Sigmoid colon (tissue), 7 donors: Measurements from ENCODE around the gene CGB1. TPM values are rescaled to one million over a fixed set of nuclear protein-coding genes. Genes with fewer than 3 reads are reported as not detected.
"Not testable (repeated sequence)": the region's sequence is repeated elsewhere in the genome, so short reads cannot be mapped to it uniquely, and the experiment has no call there.

Experiments used
- DNase-seq: peaks from one replicate; pipeline ENCODE4 v3.0.0-alpha.2; 2019
- H3K27ac ChIP-seq, 4 donors: fragments of 200-600 bp; sonication (generic); one replicate each; pipeline ENCODE4 v1.5.1; 2016 to 2019; ENCODE audit warnings: mild to moderate bottlenecking in 1 of 4
- H3K27me3 ChIP-seq, 3 donors: fragments of 200-600 bp; sonication (generic); one replicate each; pipeline ENCODE4 v1.5.1; 2019; ENCODE audit warnings: mild to moderate bottlenecking in 1 of 3
- H3K36me3 ChIP-seq, 4 donors: fragments of 200-600 bp; sonication (generic); one replicate each; pipeline ENCODE4 v1.5.1; 2016 to 2019
- H3K4me1 ChIP-seq, 4 donors: fragments of 200-600 bp; sonication (generic); one replicate each; pipeline ENCODE4 v1.5.1; 2017 to 2019
- H3K4me3 ChIP-seq, 4 donors: fragments of 200-600 bp; sonication (generic); one replicate each; pipeline ENCODE4 v1.5.1; 2017 to 2019; ENCODE audit warnings: mild to moderate bottlenecking in 2 of 4, moderate library complexity in 1 of 4
- H3K9me3 ChIP-seq, 4 donors: fragments of 200-600 bp in 3 of 4; sonication (generic) in 3 of 4; one replicate each; pipeline versions ENCODE4 v1.5.1 to v1.6.1; 2013 to 2019
- EP300 ChIP-seq, 4 donors: sonication (generic); formaldehyde crosslinking; IDR thresholded peaks; one replicate each; pipeline ENCODE4 v1.6.1; 2017; ENCODE audit warnings: antibody characterized with exemption in 4 of 4
- POLR2A ChIP-seq, 2 donors: fragments of 450-650 bp; IDR thresholded peaks; one replicate each; pipeline ENCODE4 v1.6.1; 2016; ENCODE audit warnings: antibody characterized with exemption in 2 of 2, mild to moderate bottlenecking in 2 of 2, moderate library complexity in 2 of 2
- POLR2AphosphoS5 ChIP-seq, 4 donors: sonication (generic); formaldehyde crosslinking; IDR thresholded peaks; one replicate each; pipeline ENCODE4 v1.6.1; 2017; ENCODE audit warnings: antibody characterized with exemption in 4 of 4
- WGBS, 2 donors: extraction: QIAGEN DNeasy Blood & Tissue Kit; methylation state at CpG; one replicate each; pipeline ENCODE4 v1.1.7; 2013; 5-methylcytosine and 5-hydroxymethylcytosine counted together
- intact Hi-C: fragments of 100-400 bp; cut with DNase I; formaldehyde crosslinking; loops from one replicate; pipeline ENCODE4 v1.15.1; 2023
- polyA plus RNA-seq, 3 donors: library from polyadenylated mRNA; stranded (reverse); fragments of 200-250 nt; gene quantifications; one replicate each; pipeline ENCODE4 v1.2.3, GENCODE V29; 2013
- total RNA-seq, 4 donors: library from RNA; depleted of rRNA; stranded (reverse); fragments of >200 nt; gene quantifications; one replicate each; pipeline ENCODE4 v1.1.0, GENCODE V29; 2016
- TF ChIP-seq, protein P1 (sequence below), 4 experiments: fragments of 450-650 bp in 3 of 4; fragments of 200-600 bp in 1 of 4; IDR thresholded peaks; one replicate each; pipeline ENCODE4 v1.5.1; 2016 to 2019; ENCODE audit warnings: antibody characterized with exemption in 4 of 4, mild to moderate bottlenecking in 3 of 4, moderate library complexity in 2 of 4
- donor health status: healthy with polysubstance abuse.
- donor health status: Bipolar disorder and iron deficiency.
- donor health status: healthy.

Gene CGB1
- total and polyA plus RNA-seq, 7 donors, result not detected

DNA sequence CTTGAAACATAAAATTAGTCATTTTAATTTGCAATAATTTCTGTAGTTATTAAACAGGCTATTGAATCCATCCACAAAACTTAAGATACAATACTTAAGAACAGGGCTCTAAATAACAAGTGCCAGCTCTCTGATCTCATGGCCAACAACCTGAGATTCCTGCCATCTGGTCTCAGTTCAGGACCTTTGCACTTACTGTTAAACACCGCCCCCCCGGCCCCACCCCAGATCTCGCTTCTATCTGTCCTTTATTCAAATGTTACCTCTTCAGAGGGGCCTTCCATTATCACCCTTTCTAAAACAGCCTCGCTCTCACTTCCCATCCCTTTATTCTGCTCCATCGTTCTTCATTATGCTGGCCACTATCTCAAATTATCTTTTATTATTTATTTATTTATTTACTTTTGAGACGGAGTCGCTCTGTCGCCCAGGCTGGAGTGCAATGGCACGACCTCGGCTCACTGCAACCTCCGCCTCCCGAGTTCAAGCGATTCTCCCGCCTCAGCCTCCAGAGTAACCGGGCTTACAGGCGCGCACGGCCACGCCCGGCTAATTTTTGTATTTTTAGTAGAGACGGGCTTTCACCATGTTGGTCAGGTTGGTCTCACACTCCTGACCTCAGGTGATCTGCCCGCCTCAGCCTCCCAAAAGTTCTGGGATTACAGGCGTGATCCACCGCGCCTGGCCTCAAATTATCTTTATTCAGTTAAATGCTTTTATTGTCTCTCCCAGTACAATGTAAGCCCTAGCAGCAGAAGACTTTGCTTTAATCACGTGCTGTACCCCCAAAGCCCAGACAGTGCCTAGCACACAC lies 47.7 kb upstream of the CGB1 start:
- intact Hi-C loops, result loop anchor here (2.0 to 10.0 kb wide), 2 partner anchors 30 to 370 kb away; partner anchors contain the start of genes ALDH16A1, LIN7B and PIH1D1
- peaks cover 0 to 19% (median 2%) of the 10 kb centered on the region in 4 donors for H3K36me3 ChIP-seq
- TF ChIP-seq POLR2A (IDR thresholded peaks at IDR 0.05) (no peak), POLR2AphosphoS5 (IDR thresholded peaks at IDR 0.05) (no peak), EP300 (IDR thresholded peaks at IDR 0.05) (no peak)
- TF ChIP-seq, protein P1, sequence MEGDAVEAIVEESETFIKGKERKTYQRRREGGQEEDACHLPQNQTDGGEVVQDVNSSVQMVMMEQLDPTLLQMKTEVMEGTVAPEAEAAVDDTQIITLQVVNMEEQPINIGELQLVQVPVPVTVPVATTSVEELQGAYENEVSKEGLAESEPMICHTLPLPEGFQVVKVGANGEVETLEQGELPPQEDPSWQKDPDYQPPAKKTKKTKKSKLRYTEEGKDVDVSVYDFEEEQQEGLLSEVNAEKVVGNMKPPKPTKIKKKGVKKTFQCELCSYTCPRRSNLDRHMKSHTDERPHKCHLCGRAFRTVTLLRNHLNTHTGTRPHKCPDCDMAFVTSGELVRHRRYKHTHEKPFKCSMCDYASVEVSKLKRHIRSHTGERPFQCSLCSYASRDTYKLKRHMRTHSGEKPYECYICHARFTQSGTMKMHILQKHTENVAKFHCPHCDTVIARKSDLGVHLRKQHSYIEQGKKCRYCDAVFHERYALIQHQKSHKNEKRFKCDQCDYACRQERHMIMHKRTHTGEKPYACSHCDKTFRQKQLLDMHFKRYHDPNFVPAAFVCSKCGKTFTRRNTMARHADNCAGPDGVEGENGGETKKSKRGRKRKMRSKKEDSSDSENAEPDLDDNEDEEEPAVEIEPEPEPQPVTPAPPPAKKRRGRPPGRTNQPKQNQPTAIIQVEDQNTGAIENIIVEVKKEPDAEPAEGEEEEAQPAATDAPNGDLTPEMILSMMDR (IDR thresholded peaks at IDR 0.05), result no peak
- peak overlapping the region; percentile 9 to 85 (median 74) for H3K4me3 ChIP-seq
- no peak for DNase-seq
- peaks cover 0 to 34% (median 32%) of the 10 kb centered on the region in 4 donors for H3K4me1 ChIP-seq
- H3K27me3 ChIP-seq, result no peaks in the 10 kb centered on the region
- 23 to 58% methylated on average over 26 of the region's 26 CpGs for WGBS, 2 donors
- H3K9me3 ChIP-seq, result no peaks in the 10 kb centered on the region
- peak overlapping the region; percentile 90 to 96 (median 91) for H3K27ac ChIP-seq

DNA sequence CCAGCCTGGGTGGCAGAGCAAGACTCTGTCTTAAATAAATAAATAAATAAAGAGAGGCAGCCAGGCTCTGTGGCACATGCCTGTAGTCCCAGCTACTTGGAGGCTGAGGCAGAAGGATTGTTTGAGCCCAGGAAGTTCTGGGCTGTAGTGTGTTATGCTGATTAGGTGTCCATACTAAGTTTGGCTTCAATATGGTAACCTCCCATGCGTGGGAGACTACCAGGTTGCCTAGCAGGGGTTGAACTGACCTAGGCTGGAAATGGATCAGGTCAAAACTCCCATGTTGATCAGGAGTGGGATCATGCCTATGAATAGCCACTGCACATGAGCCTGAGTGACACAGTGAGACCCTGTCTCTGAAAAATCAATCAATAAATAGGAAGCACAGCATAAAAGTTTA lies 44.6 kb upstream of the CGB1 start:
- intact Hi-C loops, result loop anchor here (10.0 kb wide), 1 partner anchor 374 kb away; the partner anchor contains the start of genes ALDH16A1 and PIH1D1
- Histone ChIP-seq H3K27me3 (no peaks in the 10 kb centered on the region), H3K4me1 (peaks cover 0 to 10% (median 9%) of the 10 kb centered on the region in 4 donors), H3K9me3 (no peaks in the 10 kb centered on the region), H3K4me3 (no peak overlapping the region), H3K27ac (no peak overlapping the region), H3K36me3 (no peaks in the 10 kb centered on the region)
- TF ChIP-seq, protein P1 (IDR thresholded peaks at IDR 0.05), result no peak
- no peak for TF ChIP-seq POLR2AphosphoS5 (IDR thresholded peaks at IDR 0.05)
- no peak for TF ChIP-seq POLR2A (IDR thresholded peaks at IDR 0.05)
- no peak for TF ChIP-seq EP300 (IDR thresholded peaks at IDR 0.05)
- DNase-seq, result no peak
- 83 to 99% methylated on average over 1 of the region's 1 CpG for WGBS, 2 donors

DNA sequence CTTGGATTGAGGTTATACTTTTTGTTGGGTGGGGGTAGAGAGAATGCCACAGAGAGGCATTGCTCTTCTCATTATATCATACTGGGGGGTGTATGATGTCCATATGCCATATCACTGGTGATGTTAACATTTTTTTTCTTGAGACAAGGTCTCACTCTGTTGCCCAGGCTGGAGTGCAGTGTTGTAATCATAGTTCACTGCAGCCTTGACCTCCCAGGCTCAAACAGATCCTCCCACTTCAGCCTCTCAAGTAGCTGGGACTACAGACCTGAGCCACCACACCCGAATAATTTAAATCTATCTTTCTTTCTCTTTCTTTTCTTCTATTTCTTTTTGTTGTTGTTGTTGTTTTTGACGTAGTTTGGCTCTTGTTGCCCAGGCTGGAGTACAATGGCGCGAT lies 43.7 kb upstream of the CGB1 start:
- intact Hi-C loops, result loop anchor here (10.0 kb wide), 1 partner anchor 374 kb away; the partner anchor contains the start of genes ALDH16A1 and PIH1D1
- 71 to 92% methylated on average over 4 of the region's 4 CpGs for WGBS, 2 donors
- no peak overlapping the region for H3K4me3 ChIP-seq

DNA sequence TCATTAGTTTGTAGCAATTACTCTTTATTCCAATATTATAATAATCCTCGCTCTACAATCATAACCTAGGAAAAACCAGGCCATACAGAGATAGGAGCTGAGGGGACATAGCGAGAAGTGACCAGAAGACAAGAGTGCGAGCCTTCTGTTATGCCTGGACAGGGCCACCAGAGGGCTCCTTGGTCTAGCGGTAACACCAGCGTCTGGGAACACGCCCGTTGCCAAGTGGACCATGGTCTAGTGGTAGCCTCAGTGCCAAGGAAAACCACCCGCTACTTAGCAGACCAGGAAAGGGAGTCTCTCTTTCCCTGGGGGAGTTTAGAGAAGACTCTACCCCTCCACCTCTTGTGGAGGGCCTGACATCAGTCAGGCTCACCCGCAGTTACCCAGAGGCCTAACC lies 38.2 kb upstream of the CGB1 start:
- TF ChIP-seq, protein P1 (IDR thresholded peaks at IDR 0.05), result peak; percentile 37 to 80 (median 70)
- H3K27ac ChIP-seq, H3K4me3 ChIP-seq, H3K36me3 ChIP-seq, H3K4me1 ChIP-seq, H3K9me3 ChIP-seq: not testable (repeated sequence)
- 11 to 22% methylated on average over 8 to 9 of the region's 9 CpGs for WGBS, 2 donors
- intact Hi-C loops, result loop anchor here (5.0 kb wide), 1 partner anchor 132 kb away; no protein-coding TSS in a partner anchor
- peaks cover 17 to 48% (median 44%) of the 10 kb centered on the region in 3 donors for H3K27me3 ChIP-seq
- peak; percentile 86 for DNase-seq

More for the DNA sequence above, 43.7 kb upstream of the CGB1 start:
- no peaks in the 10 kb centered on the region for H3K36me3 ChIP-seq
- TF ChIP-seq POLR2A (IDR thresholded peaks at IDR 0.05), result no peak
- TF ChIP-seq EP300 (IDR thresholded peaks at IDR 0.05), result no peak
- TF ChIP-seq, protein P1 (IDR thresholded peaks at IDR 0.05), result no peak
- TF ChIP-seq POLR2AphosphoS5 (IDR thresholded peaks at IDR 0.05), result no peak
- H3K27me3 ChIP-seq, result no peaks in the 10 kb centered on the region
- no peak for DNase-seq
- no peak overlapping the region for H3K27ac ChIP-seq
- H3K4me1 ChIP-seq, result peaks cover 0 to 6% (median 5%) of the 10 kb centered on the region in 4 donors
- H3K9me3 ChIP-seq, result no peaks in the 10 kb centered on the region
